GM19238 (cell line): Measurements from ENCODE around the gene NBPF1.
"Not testable (repeated sequence)": the region's sequence is repeated elsewhere in the genome, so short reads cannot be mapped to it uniquely, and the experiment has no call there.

ENCODE experiments used
- DNase-seq: peaks from one replicate; pipeline ENCODE4 v3.0.0; 2011; ENCODE audit warnings: low spot score; ENCODE audit not compliant: insufficient read length

The NBPF1 gene

DNA sequence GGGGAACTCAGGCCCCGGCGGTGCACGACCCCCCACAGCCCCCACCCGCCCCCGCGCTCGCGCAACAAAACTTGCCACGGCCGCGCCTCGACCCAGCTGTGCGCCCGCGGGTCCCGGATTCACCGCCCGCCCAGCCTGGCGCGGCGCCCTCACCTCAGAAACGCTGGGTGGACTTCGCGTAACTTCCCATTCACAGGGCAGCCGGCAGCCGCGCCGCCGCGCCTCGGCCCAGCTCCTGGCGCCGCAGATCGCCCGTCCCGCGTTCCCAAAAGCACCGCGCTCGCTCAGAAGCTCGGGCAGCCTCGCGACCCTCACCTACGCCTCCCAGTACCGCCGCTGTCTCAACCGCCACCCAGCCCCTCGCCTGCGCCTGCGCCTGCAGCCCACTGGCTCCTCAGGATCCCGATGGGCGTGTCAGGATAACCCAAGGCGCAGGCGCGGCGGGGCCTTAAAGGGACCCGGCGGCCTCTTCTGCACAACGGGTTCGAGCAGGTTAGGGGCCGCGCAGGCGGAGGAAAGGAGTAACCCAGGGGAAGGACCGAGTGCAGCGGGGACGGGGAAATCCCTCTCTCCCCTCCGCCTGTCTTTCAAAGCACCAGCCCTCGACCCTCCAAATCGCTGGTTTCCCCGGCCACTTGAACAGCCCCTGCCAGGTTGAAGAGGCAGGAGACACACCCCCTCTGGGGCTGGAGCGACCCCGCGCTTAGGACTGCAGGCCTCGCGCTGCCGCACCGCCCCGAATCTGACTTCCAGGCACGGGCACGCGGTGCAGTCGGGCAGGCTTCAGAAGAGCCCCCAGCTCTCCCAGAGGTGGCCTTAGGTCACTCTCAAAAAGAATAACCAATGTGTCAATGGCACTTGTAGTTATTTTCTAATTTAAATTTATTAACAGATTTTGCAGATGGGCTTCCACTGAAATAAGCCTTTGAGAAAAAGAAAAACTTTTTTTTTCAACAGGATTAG is at the start of gene NBPF1:
Gene NBPF1, minus strand, starts transcription at position 380 of the 963 bp plus-strand sequence.
- peak; percentile 98 for DNase-seq

DNA sequence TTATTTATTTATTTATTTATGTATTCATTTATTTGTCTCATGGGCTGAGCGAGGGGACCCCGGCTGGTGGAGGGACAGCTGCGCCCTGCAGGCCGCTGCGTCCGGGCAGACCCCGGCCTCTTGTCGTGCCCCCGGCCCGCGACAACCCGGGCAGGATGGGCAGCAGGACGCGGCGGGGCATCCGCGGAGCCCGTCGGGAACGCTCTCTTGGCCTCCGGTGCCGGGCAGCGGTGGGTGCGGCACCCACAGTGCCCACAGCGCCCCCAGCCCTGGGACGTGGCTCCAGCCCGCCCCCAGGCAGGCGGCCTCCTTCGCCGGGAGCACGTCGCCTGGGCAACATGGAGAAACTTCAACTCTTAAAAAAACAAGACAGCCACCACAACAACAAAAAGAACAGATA is 44.9 kb upstream of the NBPF1 start:
- not testable (repeated sequence) for DNase-seq

DNA sequence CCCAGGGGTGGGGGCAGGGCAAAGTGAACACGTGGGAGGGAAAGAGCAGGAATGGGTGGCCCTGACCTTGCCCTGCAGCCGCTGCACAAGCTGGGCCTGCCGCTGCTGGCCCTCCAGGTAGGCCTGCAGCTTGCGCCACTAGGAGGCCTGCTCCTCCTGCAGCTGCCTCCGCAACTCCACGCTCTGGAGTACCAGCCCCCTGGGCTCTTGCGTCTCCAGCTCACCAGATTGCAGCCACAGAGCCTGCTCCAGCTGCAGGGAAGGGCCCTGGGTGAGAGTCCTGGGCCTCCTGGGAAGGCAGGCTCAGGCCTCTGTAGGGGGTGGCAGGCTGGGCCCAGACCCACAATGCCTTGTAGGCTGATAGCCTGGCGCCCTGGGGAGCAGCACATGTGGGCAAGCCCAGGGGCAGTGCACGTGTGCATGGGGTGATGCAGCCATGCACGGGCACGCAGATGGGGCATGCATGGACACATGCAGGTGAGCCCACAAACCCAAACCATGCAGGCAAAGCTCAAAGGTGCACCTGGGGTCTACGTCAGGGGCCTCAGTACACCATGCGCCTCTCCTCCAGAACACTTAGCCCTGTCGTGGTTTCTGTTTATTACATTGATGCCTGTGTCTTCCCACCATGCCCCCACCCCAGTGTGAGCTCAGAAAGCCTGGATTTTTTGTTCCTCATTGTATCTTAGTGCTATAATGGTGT is 43.8 kb upstream of the NBPF1 start:
- not testable (repeated sequence) for DNase-seq

DNA sequence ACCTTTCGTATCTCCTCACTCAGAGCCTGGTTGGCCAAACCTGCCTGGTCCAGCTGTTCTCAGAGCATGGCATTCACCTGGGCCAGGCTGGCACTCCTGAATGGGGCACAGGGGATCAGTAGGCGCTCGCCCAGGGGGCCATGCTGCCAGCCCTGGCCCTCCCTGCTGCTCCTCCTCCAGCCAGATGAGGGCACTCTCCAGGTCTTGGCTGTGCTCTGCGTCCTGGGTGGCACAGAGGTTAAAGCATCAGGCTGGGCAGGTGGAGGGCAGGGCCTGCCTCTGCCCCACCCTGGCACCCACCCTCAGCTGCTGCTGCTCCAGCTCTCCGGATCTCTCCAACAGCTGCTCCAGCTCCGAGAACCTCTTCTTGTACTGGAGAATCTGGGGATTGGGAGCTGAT is 43.2 kb upstream of the NBPF1 start:
- not testable (repeated sequence) for DNase-seq

DNA sequence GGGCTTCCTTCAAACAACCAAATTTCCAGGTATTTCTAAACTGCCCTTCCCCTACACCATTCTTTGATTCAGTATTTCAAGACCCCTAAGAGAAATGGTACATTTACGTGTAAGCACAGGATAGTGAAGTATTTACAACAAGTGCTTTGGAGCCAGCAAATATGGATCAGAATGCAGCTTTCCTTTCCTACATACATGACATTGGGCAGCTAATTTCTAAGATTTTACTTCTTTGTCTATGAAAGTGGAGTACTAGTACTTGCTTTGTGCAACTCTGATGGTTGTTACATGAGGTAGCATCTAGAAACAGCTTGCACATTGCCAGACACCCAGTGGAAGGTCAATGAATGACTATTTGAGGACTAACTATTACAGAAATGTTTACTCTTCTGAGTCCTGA is 38.2 kb upstream of the NBPF1 start:
- DNase-seq: not testable (repeated sequence)

DNA sequence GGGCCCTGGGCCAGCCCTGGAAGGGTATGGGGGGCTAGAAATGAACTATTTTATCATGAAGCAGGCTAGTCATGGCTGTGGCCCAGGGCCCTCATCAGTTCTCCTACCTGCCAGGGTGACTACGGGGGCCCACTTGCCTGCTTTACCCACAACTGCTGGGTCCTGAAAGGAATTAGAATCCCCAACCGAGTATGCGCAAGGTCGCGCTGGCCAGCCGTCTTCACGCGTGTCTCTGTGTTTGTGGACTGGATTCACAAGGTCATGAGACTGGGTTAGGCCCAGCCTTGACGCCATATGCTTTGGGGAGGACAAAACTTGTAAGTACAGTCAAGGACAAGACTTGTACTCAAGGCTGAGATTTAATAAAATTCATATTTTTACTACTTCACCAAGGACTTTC is 36.6 kb upstream of the NBPF1 start:
- DNase-seq: not testable (repeated sequence)

DNA sequence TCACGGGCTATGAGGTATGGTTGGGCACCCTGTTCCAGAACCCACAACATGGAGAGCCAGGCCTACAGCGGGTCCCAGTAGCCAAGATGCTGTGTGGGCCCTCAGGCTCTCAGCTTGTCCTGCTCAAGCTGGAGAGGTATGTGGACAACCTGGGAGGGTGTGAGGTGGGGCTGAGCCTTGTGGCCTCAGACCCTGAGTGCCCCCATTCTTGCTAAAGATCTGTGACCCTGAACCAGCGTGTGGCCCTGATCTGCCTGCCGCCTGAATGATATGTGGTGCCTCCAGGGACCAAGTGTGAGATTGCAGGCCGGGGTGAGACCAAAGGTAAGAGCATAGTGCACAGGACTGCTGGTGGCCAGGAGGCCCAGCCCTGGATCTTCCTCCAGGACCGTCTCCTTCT is 36.0 kb upstream of the NBPF1 start:
- not testable (repeated sequence) for DNase-seq

DNA sequence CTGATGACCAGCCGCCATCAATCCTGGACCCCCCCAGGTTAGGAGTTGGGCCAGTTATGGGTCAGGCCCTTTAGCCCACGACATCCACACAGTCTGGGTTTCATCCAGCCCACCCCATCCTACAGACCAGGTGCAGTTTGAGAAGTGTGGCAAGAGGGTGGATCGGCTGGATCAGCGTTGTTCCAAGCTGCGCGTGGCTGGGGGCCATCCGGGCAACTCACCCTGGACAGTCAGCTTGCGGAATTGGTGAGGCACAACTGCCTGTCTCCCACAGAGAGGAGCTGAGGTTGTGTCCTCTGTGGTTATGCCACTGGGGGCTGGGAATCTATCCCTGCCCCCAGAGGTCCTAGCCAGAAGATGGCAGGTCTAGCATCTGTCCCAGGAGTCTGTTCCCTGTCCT is 35.4 kb upstream of the NBPF1 start:
- not testable (repeated sequence) for DNase-seq

DNA sequence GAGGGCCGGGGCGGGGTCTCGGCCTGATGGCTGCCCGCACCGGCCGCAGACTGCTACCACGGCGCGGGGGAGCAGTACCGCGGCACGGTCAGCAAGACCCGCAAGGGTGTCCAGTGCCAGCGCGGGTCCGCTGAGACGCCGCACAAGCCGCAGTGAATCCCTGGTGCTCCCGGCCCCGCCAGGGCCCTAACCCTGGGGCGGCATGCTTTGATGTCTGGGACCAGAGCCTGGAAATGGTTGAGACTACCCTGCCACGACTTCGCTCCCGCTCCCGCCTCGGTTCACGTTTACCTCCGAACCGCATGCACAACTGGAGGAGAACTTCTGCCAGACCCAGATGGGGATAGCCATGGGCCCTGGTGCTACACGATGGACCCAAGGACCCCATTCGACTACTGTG is 34.9 kb upstream of the NBPF1 start:
- not testable (repeated sequence) for DNase-seq

DNA sequence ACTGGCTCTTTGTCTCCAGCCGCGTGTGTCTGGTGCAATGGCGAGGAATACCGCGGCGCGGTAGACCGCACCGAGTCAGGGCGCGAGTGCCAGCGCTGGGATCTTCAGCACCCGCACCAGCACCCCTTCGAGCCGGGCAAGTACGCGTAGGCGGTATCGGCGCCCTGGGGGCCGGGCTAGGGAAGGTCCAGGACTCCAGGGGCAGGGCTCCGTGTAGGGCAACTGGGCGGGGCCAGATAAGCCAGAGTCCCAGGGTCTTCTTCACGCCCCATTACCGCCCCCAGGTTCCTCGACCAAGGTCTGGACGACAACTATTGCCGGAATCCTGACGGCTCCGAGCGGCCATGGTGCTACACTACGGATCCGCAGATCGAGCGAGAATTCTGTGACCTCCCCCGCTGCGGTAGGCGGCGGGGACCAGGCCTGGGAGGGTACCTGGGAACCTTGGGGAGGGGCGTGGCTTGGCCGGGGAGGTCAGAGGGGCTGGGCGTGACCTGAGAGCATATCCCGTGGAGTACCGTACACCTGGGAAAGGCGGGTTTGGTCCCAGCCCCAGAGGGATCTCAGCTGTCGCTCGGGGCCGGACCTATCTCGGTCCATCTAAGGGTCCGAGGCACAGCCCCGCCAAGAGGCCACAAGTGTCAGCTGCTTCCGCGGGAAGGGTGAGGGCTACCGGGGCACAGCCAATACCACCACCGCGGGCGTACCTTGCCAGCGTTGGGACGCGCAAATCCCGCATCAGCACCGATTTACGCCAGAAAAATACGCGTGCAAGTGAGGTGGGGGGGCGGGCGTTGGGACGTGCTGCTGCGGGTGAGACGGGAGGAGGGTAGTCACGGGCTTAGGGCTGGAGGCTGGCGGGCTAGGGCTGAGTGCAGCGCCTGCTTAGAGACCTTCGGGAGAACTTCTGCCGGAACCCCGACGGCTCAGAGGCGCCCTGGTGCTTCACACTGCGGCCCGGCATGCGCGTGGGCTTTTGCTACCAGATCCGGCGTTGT is 34.1 kb upstream of the NBPF1 start:
- DNase-seq: not testable (repeated sequence)

DNA sequence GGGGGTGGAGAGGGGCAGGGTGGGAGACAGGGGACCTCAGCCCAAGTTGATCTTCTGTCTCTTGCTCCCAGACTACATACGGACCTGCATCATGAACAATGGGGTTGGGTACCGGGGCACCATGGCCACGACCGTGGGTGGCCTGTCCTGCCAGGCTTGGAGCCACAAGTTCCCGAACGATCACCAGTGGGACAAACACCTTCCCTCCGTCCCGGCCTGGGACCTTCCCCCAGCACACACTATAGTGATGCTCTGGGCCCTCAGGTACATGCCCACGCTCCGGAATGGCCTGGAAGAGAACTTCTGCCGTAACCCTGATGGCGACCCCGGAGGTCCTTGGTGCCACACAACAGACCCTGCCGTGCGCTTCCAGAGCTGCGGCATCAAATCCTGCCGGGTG is 33.4 kb upstream of the NBPF1 start:
- DNase-seq: not testable (repeated sequence)

DNA sequence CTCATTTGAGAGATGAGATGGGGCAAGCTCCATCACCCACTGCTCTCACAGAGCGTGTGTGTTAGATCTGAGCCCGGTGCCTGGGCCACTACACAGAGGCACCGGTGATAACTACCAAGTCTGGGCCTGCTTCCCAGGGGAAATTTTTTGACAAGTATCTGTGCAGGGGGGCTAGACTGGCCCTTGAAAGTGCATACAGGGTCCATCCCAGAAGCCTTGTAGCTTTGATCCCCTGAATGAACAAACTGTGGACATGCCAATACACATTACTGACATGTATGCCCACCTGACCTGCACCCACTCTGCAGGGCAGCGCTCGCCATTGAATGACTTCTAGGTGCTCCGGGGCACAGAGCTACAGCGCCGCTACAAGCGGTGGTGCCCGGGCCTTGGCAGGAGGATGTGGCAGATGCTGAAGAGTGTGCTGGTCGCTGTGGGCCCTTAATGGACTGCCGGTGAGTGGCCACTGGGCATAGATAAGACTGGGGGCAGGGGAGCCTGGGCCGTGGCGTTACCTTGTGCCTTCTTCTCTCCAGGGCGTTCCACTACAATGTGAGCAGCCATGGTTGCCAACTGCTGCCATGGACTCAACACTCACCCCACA is 32.8 kb upstream of the NBPF1 start:
- not testable (repeated sequence) for DNase-seq

DNA sequence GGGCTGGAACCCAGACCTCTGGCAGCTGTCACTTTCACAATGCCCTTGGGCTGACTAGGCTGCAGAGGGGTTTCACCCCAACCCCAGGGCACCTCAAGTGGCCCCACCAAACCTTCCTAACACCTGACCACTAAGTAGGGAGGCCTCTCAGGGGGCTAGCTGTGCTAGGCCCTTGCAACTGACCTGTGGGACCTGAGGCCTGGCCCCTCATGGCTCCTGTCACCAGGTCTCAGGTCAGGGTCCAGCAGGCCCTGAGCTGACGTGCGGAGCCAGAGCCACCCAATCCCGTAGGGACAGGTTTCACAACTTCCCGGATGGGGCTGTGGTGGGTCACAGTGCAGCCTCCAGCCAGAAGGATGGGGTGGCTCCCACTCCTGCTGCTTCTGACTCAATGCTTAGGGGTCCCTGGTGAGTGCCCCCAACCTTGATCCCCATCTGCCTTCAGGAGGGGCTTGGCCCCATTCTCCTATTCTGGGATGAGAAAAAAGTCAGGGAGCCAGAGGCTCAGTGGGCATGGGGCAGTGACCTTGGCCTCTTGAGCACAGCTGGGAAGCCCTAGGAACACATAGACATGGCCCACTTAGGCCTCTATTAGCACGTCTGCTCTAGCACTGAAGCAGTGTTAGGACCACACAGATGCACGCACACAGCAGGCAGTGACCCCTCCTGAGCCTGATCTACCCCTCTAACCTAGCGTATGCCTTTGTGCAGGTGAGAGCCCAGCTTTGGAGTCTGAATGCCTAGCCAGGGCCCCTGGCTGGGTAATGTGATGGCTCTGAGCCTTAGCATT is 32.1 kb upstream of the NBPF1 start:
- not testable (repeated sequence) for DNase-seq

DNA sequence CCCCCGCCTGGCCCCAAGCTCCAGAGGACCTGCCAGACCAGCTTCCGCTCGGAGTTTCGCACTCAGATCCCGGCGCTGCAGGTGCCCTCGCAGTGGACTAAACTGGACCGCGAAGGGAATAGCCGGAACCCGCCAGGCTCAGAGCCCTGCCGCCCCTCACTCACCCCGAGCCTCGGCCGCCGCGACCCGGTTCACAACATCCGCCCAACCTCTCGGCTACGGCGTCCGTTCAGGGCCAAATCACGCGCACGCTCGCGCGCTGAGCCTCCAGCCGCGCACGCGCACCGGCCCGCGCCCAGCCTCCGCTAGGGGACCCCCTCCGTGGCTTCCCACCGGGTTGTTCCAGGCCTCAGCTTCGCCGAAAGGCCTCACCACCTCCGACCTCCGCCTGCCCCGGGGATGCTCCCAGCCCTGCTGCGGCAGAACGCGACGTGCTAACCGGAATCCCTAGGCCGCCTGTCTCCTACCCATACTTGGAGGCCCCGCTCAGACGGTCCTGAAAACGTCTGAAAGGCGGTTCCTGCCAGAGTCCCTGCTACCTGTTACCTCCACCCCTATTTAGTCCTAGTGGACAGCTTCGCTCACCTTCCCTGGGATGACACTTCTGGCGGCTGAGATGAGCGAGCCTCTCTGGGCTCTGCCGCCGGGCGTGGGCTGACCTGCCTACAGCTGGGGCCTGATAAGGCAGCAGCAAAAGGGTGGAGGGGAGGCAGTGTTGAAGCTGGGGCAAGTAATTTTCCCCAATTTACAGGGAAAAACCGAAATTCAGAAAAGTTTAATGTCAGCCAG is 31.3 kb upstream of the NBPF1 start:
- DNase-seq: peak; percentile 100

DNA sequence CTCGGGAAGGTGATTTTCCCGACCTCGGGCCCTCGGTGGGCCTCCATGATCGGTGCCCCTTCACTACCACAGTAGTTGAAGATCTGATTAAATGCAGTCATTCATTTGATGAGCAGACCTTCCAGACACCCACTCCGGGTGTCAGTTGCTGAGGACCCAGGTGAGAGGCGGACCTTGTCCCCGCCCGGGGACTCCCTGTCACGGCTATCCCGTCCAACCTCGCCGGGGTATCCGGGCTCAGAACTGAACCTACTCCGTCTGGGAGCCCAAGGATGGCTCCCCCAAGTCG is 30.8 kb upstream of the NBPF1 start:
- no peak for DNase-seq

DNA sequence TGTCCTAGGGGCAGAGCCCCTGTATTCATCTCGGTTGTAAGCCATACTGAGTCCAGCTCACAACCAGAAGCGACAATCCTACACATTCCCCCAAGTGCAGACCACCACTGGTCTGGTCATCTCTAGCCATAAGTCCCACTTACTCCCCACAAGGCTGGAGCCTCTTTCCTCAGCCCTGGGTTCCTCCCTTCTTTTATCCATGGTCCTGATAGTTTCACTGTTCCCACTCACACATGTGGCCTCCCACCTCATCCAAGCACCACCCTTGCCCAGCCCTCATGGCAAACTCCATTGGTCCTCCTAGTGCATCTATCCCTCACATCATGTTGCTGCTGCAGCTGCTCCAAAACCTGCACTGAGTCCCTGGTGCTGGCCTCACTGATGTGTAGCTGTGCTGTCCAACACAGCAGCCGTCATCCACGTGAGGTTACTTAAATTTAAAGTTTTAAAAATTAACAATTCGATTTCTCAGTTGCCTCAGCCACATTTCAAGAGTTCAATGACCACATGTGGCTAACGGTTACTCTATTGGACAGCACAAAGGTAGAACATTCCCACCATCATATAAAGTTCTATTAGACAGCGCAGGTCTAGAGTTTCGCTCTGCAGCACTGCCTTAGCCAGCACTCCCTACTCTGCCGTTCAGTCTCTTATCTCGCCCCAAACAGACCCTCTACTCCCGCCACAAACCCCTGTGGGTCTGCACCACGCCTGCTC is 30.3 kb upstream of the NBPF1 start:
- DNase-seq: not testable (repeated sequence)

DNA sequence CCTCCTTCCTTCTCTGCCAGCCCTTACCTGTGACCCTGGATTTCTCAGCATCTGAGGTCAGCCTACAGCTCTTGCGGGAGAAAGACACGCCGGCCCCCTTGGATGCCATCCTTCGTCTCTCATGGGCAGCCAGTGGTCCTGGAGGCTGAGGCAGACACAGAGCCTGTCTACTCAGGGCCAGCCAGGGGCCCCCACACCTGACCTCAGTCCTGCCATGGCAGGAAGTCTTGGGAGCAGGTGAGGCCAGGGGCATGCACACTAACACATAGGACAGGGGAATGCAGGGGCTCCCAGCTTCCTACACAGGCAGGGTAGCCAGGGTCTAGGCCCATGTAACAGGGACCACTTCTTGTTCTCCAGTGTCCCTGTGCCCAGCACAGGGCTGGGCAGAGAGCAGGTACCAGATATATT is 29.6 kb upstream of the NBPF1 start:
- not testable (repeated sequence) for DNase-seq
